Measurements from ENCODE around the gene SLC18B1. TPM values are rescaled to one million over a fixed set of nuclear protein-coding genes. Genes with fewer than 3 reads are reported as not detected.
A peak's percentile ranks its signal among the peaks of the same experiment; 100 is the strongest.

Gene SLC18B1
- total RNA-seq, 1 experiment from 2014 or later = 11.7 TPM

- in situ Hi-C loops (cut with HindIII; ENCODE audit: low pct_unique_long_range_greater_than_20kb, low sequenced_read_pairs) = no loop called here
- DNase-seq (ENCODE audit: low read depth) = no peak
These were observed 46.2 kb downstream of the SLC18B1 start for GRCh38 chr6:132752255-132752654.

GRCh38 chr6:132751828-132752227, 46.6 kb downstream of the SLC18B1 start:
- in situ Hi-C loops (cut with HindIII; ENCODE audit: low pct_unique_long_range_greater_than_20kb, low sequenced_read_pairs) = no loop called here
- no peak for DNase-seq (ENCODE audit: low read depth)

GRCh38 chr6:132751306-132751705, 47.1 kb downstream of the SLC18B1 start:
- DNase-seq (ENCODE audit: low read depth) = no peak
- in situ Hi-C loops (cut with HindIII; ENCODE audit: low pct_unique_long_range_greater_than_20kb, low sequenced_read_pairs) = no loop called here

- in situ Hi-C loops (cut with HindIII; ENCODE audit: low pct_unique_long_range_greater_than_20kb, low sequenced_read_pairs) = no loop called here
- DNase-seq (ENCODE audit: low read depth) = no peak
These were observed 47.8 kb downstream of the SLC18B1 start for GRCh38 chr6:132750455-132751248.

- in situ Hi-C loops (cut with HindIII; ENCODE audit: low pct_unique_long_range_greater_than_20kb, low sequenced_read_pairs) = no loop called here
- DNase-seq (ENCODE audit: low read depth) = no peak
These were observed 49.3 kb downstream of the SLC18B1 start for GRCh38 chr6:132749111-132749510.

GRCh38 chr6:132748446-132748845, 50.0 kb downstream of the SLC18B1 start:
- in situ Hi-C loops (cut with HindIII; ENCODE audit: low pct_unique_long_range_greater_than_20kb, low sequenced_read_pairs) = no loop called here
- no peak for DNase-seq (ENCODE audit: low read depth)

- in situ Hi-C loops (cut with HindIII; ENCODE audit: low pct_unique_long_range_greater_than_20kb, low sequenced_read_pairs) = no loop called here
- no peak for DNase-seq (ENCODE audit: low read depth)
These were observed 52.4 kb downstream of the SLC18B1 start for GRCh38 chr6:132746048-132746447.

GRCh38 chr6:132742495-132742894, 55.9 kb downstream of the SLC18B1 start:
- DNase-seq (ENCODE audit: low read depth) = no peak
- in situ Hi-C loops (cut with HindIII; ENCODE audit: low pct_unique_long_range_greater_than_20kb, low sequenced_read_pairs) = no loop called here

- in situ Hi-C loops (cut with HindIII; ENCODE audit: low pct_unique_long_range_greater_than_20kb, low sequenced_read_pairs) = no loop called here
- DNase-seq (ENCODE audit: low read depth) = no peak
These were observed 57.2 kb downstream of the SLC18B1 start for GRCh38 chr6:132741281-132741680.

GRCh38 chr6:132736239-132736638, 62.2 kb downstream of the SLC18B1 start:
- no peak for DNase-seq (ENCODE audit: low read depth)
- in situ Hi-C loops (cut with HindIII; ENCODE audit: low pct_unique_long_range_greater_than_20kb, low sequenced_read_pairs) = no loop called here

GRCh38 chr6:132734694-132735236, 63.7 kb downstream of the SLC18B1 start:
- in situ Hi-C loops (cut with HindIII; ENCODE audit: low pct_unique_long_range_greater_than_20kb, low sequenced_read_pairs) = no loop called here
- no peak for DNase-seq (ENCODE audit: low read depth)

- DNase-seq (ENCODE audit: low read depth) = no peak
- in situ Hi-C loops (cut with HindIII; ENCODE audit: low pct_unique_long_range_greater_than_20kb, low sequenced_read_pairs) = no loop called here
These were observed 64.6 kb downstream of the SLC18B1 start for GRCh38 chr6:132733814-132734213.

GRCh38 chr6:132733283-132733682, 65.2 kb downstream of the SLC18B1 start:
- in situ Hi-C loops (cut with HindIII; ENCODE audit: low pct_unique_long_range_greater_than_20kb, low sequenced_read_pairs) = no loop called here
- no peak for DNase-seq (ENCODE audit: low read depth)

- DNase-seq (ENCODE audit: low read depth) = no peak
- in situ Hi-C loops (cut with HindIII; ENCODE audit: low pct_unique_long_range_greater_than_20kb, low sequenced_read_pairs) = no loop called here
These were observed 67.4 kb downstream of the SLC18B1 start for GRCh38 chr6:132731086-132731485.

- in situ Hi-C loops (cut with HindIII; ENCODE audit: low pct_unique_long_range_greater_than_20kb, low sequenced_read_pairs) = no loop called here
- peak; percentile 57 for DNase-seq (ENCODE audit: low read depth)
These were observed 67.9 kb downstream of the SLC18B1 start for GRCh38 chr6:132730560-132730959.

GRCh38 chr6:132728616-132729015, 69.8 kb downstream of the SLC18B1 start:
- DNase-seq (ENCODE audit: low read depth) = no peak
- in situ Hi-C loops (cut with HindIII; ENCODE audit: low pct_unique_long_range_greater_than_20kb, low sequenced_read_pairs) = no loop called here

GRCh38 chr6:132726608-132726975, 71.8 kb downstream of the SLC18B1 start:
- DNase-seq (ENCODE audit: low read depth) = no peak
- in situ Hi-C loops (cut with HindIII; ENCODE audit: low pct_unique_long_range_greater_than_20kb, low sequenced_read_pairs) = no loop called here

GRCh38 chr6:132725947-132726607, 72.4 kb downstream of the SLC18B1 start:
- in situ Hi-C loops (cut with HindIII; ENCODE audit: low pct_unique_long_range_greater_than_20kb, low sequenced_read_pairs) = no loop called here
- no peak for DNase-seq (ENCODE audit: low read depth)

- no peak for DNase-seq (ENCODE audit: low read depth)
- in situ Hi-C loops (cut with HindIII; ENCODE audit: low pct_unique_long_range_greater_than_20kb, low sequenced_read_pairs) = no loop called here
These were observed 73.0 kb downstream of the SLC18B1 start for GRCh38 chr6:132725471-132725870.

Measured in Caki2 (cell line).